Activated T-helper 1 cell treated with anti-CD3 and anti-CD28 coated beads, Interleukin-12 subunit alpha, Interleukin-12 subunit beta, Interleukin-2, Interleukin-4 antibody, amounts not matched to agents 30 ng/mL and 10 ng/mL and 1 ng/mL, durations not matched to agents 14 hours and 24 hours and 36 hours (primary cell): ENCODE measurements around the gene MLLT3. TPM values are rescaled to one million over a fixed set of nuclear protein-coding genes. Genes with fewer than 3 reads are reported as not detected.

Experiments used
- DNase-seq: peaks from one replicate; pipeline ENCODE4 v3.0.0; 2021; ENCODE audit warnings: low spot score
- H3K27ac Mint-ChIP-seq: one replicate; pipeline ENCODE4 v1.8.0; 2021; ENCODE audit warnings: mild to moderate bottlenecking, mixed read lengths
- H3K27me3 Mint-ChIP-seq: one replicate; pipeline ENCODE4 v1.8.0; 2022; ENCODE audit warnings: mild to moderate bottlenecking, moderate library complexity, mixed read lengths; ENCODE audit not compliant: insufficient read depth
- H3K36me3 Mint-ChIP-seq: one replicate; pipeline ENCODE4 v1.8.0; 2021; ENCODE audit warnings: low read depth, mixed read lengths
- H3K4me1 Mint-ChIP-seq: one replicate; pipeline ENCODE4 v1.8.0; 2021; ENCODE audit warnings: low read depth, mixed read lengths
- H3K4me3 Mint-ChIP-seq: one replicate; pipeline ENCODE4 v1.8.0; 2021; ENCODE audit warnings: mild to moderate bottlenecking, moderate library complexity, mixed read lengths
- H3K9me3 Mint-ChIP-seq: one replicate; pipeline ENCODE4 v1.8.0; 2021; ENCODE audit warnings: mixed read lengths
- intact Hi-C: fragments of 100-400 bp; cut with micrococcal nuclease; formaldehyde crosslinking; loops from one replicate; pipeline ENCODE4 v1.15.1; 2024
- total RNA-seq: library from RNA; stranded (reverse); gene quantifications from 2 replicates; pipeline ENCODE4 v1.2.3, GENCODE V29; 2022

The MLLT3 gene
- total RNA-seq, 1 donor from 2014 or later, result 36.4 TPM

DNA sequence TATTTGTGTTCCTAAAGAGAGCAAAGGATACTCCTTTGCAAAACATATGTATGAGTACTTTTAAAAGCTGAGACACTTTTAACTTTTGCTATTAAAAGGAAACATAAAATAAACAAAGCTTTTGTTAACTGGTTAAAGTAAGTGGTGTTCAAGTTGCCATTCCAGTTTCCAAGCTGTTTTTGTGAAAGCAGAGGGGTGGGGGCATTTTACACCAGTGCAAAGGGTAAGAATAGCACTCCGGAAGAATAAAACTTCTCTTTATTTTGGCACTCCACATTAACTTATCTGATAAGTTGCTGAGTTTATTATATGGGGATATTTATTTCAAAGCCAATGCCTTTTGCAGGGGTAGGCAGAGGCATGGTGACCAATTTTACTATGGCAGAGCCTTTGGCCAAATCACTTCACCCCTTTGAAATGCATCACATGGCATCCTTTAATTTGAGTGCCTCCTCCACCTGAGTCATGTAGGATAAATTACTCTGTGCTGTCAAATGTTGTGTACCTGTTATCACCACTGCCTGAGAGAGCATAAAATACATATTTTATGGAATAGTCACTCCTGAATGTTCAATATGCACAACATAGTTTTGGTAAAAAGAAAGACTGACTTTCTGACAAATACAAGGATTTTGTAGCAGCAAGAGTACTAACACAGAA is 62.9 kb downstream of the MLLT3 start:
- Mint-ChIP-seq H3K4me3 (no peak overlapping the region), H3K4me1 (peaks cover 83% of the 10 kb centered on the region), H3K27ac (no peak overlapping the region), H3K36me3 (no peaks in the 10 kb centered on the region), H3K9me3 (no peaks in the 10 kb centered on the region), H3K27me3 (no peaks in the 10 kb centered on the region)
- intact Hi-C loops, result loop anchor here (10.0 kb wide), 2 partner anchors 475 to 1515 kb away; partner anchors contain the start of gene HACD4
- DNase-seq, result no peak

DNA sequence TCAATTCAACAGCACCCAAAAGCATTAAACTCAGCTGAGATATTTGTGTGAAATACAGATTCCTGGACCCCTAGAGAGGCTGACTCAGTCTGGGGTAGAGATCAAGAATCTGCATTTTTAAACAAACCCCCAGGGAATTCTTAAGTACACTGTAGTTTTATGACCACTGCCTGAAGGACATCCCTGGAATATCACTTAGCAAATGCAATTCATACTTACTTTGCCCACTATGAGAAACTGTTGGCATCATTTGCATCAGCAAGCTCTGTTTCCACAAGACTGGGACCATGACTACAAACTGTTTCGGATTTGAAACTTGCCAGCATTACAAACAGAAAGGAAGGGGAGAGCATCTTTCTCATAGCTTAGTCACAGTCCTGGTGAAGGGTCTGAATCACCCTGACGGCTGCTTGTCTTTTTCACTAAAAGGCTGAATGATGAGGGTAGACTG is 63.7 kb downstream of the MLLT3 start:
- H3K27ac Mint-ChIP-seq, result peak overlapping the region; percentile 47
- H3K4me3 Mint-ChIP-seq, result peak overlapping the region; percentile 20
- no peaks in the 10 kb centered on the region for H3K36me3 Mint-ChIP-seq
- no peaks in the 10 kb centered on the region for H3K27me3 Mint-ChIP-seq
- intact Hi-C loops, result loop anchor here (1.0 to 10.0 kb wide), 3 partner anchors 64 to 1516 kb away; partner anchors contain the start of genes HACD4 and MLLT3
- H3K9me3 Mint-ChIP-seq, result no peaks in the 10 kb centered on the region
- peak; percentile 18 for DNase-seq
- peaks cover 83% of the 10 kb centered on the region for H3K4me1 Mint-ChIP-seq

DNA sequence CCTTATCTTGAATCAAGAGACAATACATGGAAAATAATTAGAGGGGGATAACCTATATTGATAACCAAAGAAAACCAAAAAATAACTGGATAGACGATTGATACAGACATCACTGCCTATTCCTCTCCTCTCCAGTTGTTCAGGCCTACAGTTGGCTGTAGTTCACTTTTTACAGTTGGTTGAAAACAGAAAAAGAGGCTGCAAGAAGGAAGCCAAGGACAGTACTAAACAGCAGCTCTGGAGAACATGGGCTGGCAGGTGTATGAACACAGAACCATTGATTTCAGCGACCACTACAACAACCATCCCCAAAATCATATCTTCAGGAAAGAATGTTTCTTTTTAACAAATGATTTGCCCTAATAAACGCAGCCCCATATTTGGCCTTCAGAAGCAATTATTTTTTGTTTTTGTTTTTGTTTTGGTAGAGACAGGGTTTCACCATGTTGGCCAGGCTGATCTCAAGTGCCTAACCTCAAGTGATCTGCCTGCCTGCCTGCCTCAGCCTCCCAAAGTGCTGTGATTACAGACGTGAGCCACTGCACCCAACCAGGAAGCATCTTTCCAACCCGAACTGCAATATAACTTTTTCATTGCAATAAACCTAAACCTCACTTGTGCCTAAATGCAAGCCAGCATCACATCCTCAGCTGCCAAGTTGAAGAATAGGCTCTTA is 64.3 kb downstream of the MLLT3 start:
- Mint-ChIP-seq H3K27ac (peak overlapping the region; percentile 47), H3K36me3 (no peaks in the 10 kb centered on the region), H3K27me3 (no peaks in the 10 kb centered on the region), H3K4me3 (peak overlapping the region; percentile 20), H3K4me1 (peaks cover 83% of the 10 kb centered on the region), H3K9me3 (no peaks in the 10 kb centered on the region)
- DNase-seq, result no peak
- intact Hi-C loops, result loop anchor here (1.0 to 10.0 kb wide), 3 partner anchors 64 to 1517 kb away; partner anchors contain the start of genes HACD4 and MLLT3

DNA sequence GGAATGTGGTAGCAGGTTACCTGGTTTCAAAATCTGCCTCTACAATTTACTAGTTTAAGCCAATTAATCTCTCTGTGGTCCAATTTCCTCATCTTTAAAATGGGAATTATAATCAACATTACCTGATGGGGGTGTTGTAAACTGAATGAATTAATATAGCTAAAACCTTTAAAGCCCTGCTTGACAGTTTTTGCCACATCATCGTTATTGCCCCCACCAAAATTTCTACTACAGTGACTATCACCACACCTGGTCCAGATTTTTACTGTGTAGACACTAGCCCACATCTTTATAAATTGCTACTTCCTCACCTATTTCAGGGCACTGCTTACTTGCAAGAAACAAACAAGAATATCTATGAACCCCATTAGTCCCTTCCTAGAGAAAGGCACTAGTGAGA is 65.0 kb downstream of the MLLT3 start:
- Mint-ChIP-seq H3K27me3 (no peaks in the 10 kb centered on the region), H3K27ac (peak overlapping the region; percentile 47), H3K4me1 (peaks cover 83% of the 10 kb centered on the region), H3K36me3 (no peaks in the 10 kb centered on the region), H3K9me3 (no peaks in the 10 kb centered on the region), H3K4me3 (no peak overlapping the region)
- intact Hi-C loops, result loop anchor here (10.0 kb wide), 2 partner anchors 478 to 1518 kb away; partner anchors contain the start of gene HACD4
- no peak for DNase-seq

DNA sequence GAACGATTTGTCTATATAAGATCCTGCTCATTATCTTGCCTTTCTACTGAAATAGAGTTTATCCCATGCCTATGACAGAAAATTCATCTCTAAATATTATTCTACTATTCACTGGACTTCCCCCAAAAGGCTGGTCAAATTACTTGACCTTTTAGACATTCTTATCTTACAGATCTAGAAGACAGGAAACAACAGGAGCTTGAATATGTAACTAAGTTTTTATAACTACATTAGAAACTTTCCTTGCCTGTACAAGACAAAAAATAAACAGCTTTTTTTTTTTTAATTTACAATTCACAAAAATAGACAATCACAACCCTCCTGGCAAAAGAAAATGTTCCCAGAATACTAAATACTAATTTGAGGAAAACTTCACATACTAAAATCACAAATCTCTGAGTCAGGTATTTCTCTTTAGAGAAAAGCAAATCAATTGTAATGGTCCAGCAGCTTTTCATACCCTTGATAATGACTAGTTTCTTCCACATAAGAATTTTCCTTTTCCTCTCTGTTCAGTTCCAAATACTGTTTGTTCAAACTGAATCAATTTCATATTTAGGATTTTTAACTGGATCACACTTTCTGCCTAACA is 68.6 kb downstream of the MLLT3 start:
- Mint-ChIP-seq H3K4me1 (peaks cover 81% of the 10 kb centered on the region), H3K9me3 (no peaks in the 10 kb centered on the region), H3K36me3 (peaks cover 10% of the 10 kb centered on the region), H3K4me3 (peak overlapping the region; percentile 59), H3K27me3 (no peaks in the 10 kb centered on the region), H3K27ac (peak overlapping the region; percentile 64)
- intact Hi-C loops, result loop anchor here (1.0 to 10.0 kb wide), 11 partner anchors 9 to 1521 kb away; partner anchors contain the start of genes FOCAD, HACD4 and MLLT3
- DNase-seq, result no peak

DNA sequence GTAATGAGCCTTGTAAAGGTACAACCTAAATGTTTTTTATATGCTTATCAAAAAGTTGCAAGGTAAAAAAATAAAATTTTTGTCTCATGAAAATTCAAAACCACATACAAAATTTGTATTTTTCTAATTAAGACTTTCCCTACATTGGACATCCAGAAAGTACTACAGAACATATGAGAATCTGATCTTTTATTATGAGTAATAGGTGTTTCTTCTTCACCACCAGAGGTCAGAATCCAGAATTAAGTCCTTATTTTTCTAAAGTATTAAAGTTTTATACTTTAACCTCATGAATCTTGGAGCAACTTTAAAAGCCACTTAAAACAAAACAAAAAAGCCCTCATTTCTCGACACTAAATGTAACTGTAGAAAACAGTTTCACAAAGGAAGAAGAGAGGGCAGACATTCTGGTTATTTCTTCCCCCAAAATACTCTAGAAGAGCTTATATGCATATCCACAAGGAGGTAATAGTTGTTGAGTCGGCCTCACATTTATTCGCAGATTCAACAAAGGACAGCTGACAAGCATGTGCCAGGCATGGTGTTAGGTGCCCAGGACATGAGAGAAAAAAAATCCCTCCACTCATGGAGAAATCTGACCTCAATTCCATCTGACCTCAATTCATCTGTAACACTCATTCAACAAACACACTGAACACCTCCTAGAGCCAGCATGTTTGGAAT is 69.3 kb downstream of the MLLT3 start:
- Mint-ChIP-seq H3K4me1 (peaks cover 76% of the 10 kb centered on the region), H3K27me3 (no peaks in the 10 kb centered on the region), H3K27ac (peak overlapping the region; percentile 64), H3K9me3 (no peaks in the 10 kb centered on the region), H3K4me3 (peak overlapping the region; percentile 59), H3K36me3 (peaks cover 10% of the 10 kb centered on the region)
- DNase-seq, result peak; percentile 1
- intact Hi-C loops, result loop anchor here (1.0 to 10.0 kb wide), 14 partner anchors 9 to 1522 kb away; partner anchors contain the start of genes FOCAD, HACD4 and MLLT3

DNA sequence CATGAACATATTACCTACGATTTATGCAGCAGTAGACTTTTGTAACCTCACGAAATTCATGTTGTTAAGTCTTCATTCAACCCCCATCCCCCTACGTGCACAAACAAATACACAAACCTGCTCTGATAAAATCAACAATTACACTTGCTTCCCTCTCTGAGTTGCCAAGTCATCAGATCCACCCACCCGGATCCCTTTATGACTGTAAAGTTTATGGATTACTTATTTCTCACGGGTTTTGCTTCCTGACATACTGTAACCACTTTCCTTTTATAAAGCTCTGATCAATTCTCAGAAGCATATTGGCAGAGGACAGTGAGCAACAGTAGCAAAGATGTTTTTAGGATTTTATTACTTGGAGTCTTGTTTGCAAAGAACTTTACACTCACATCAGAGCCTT is 70.5 kb downstream of the MLLT3 start:
- no peaks in the 10 kb centered on the region for H3K9me3 Mint-ChIP-seq
- peak; percentile 16 for DNase-seq
- H3K4me3 Mint-ChIP-seq, result peak overlapping the region; percentile 62
- H3K27ac Mint-ChIP-seq, result peak overlapping the region; percentile 49
- peaks cover 64% of the 10 kb centered on the region for H3K4me1 Mint-ChIP-seq
- intact Hi-C loops, result loop anchor here (1.0 to 10.0 kb wide), 12 partner anchors 23 to 1523 kb away; partner anchors contain the start of genes FOCAD and HACD4
- peaks cover 12% of the 10 kb centered on the region for H3K36me3 Mint-ChIP-seq
- no peaks in the 10 kb centered on the region for H3K27me3 Mint-ChIP-seq

DNA sequence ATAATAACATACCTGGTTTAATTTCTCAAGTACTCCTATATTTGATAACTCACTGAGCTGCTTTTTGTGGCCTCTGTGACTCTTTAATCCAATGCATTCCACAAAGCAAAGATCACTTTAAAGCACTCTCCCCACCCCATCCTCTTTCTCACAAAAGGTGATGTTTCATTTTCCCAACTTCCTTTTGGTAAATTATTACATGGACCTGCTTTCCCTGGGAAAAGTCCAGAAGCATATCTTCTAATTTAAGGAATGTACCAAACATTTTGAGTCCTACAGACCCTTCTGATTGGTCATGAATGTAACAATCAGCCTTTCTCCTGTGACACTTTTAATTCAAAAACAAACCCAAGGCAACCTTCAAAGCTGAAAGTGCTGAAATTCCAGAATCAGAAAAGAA is 71.1 kb downstream of the MLLT3 start:
- no peaks in the 10 kb centered on the region for H3K27me3 Mint-ChIP-seq
- H3K9me3 Mint-ChIP-seq, result no peaks in the 10 kb centered on the region
- H3K36me3 Mint-ChIP-seq, result peaks cover 12% of the 10 kb centered on the region
- H3K27ac Mint-ChIP-seq, result peak overlapping the region; percentile 49
- DNase-seq, result no peak
- peak overlapping the region; percentile 62 for H3K4me3 Mint-ChIP-seq
- peaks cover 63% of the 10 kb centered on the region for H3K4me1 Mint-ChIP-seq
- intact Hi-C loops, result loop anchor here (2.0 to 10.0 kb wide), 6 partner anchors 22 to 1524 kb away; partner anchors contain the start of gene HACD4

DNA sequence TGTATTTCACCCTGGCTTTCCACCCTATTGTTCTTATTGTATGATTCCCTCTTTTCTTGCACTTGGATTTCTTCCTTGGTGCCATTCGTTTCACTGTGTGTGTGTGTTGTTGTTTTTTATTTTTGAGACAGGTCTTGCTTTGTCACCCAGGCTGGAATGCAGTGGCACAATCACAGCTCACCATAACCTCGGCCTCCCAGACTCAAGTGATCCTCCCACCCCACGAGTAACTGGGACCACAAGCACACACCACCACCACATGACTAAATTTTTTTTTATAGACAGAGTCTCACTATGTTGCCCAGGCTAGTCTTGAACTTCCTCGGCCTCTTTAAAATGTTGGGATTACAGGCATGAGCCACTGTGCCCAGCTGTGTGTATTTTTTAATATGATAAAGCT is 72.0 kb downstream of the MLLT3 start:
- H3K4me1 Mint-ChIP-seq, result peaks cover 64% of the 10 kb centered on the region
- H3K9me3 Mint-ChIP-seq, result no peaks in the 10 kb centered on the region
- intact Hi-C loops, result loop anchor here (2.0 to 10.0 kb wide), 6 partner anchors 22 to 1524 kb away; partner anchors contain the start of gene HACD4
- peaks cover 13% of the 10 kb centered on the region for H3K36me3 Mint-ChIP-seq
- peak overlapping the region; percentile 7 for H3K27ac Mint-ChIP-seq
- no peaks in the 10 kb centered on the region for H3K27me3 Mint-ChIP-seq
- no peak for DNase-seq
- no peak overlapping the region for H3K4me3 Mint-ChIP-seq

DNA sequence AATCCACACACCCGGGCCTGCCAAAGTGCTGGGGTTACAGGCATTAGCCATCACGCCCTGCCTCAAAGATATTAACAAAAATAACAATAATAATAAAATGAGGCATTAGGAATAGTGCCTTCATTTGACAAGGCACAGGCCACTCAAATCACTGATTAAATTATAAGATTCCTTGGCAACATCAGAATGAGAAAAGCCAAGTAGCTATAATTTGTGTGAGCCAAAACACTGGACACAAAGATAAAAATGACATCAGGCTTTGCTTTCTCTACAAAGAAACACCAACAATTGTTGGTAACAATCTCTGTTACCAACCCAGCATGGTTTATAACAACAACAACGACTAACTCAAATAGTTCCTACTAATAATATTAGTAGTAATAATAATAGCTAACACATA is 73.2 kb downstream of the MLLT3 start:
- no peaks in the 10 kb centered on the region for H3K27me3 Mint-ChIP-seq
- no peaks in the 10 kb centered on the region for H3K9me3 Mint-ChIP-seq
- H3K4me3 Mint-ChIP-seq, result no peak overlapping the region
- no peak overlapping the region for H3K27ac Mint-ChIP-seq
- intact Hi-C loops, result no loop called here
- H3K4me1 Mint-ChIP-seq, result peaks cover 62% of the 10 kb centered on the region
- no peak for DNase-seq
- peaks cover 15% of the 10 kb centered on the region for H3K36me3 Mint-ChIP-seq

DNA sequence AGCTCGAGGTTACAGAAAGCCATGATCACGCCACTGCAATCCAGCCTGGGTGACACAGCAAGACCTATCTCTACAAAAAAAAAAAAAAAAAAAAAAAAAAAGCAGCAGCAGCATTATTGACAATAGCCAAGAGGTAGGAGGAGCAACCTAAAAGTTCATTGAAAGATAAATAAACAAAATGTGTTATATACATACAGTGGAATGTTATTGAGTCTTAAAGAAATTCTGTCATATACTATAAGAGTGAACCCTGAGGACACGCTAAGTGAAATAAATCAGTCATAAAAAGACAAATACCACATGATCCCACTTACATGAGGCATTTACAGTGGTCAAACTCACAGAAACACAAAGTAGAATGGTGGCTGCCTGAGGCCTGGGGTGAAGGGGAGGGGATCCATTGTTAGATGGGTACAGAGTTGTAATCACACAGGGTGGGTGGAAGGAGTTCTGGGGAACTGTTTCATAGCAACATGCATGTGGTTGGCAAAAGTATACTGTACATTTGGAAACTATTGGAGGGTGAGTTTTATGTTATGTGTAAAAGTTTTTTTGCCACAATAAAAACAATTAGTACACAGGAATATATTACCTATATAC is 77.2 kb downstream of the MLLT3 start:
- H3K4me3 Mint-ChIP-seq, result no peak overlapping the region
- peak overlapping the region; percentile 66 for H3K27ac Mint-ChIP-seq
- H3K4me1 Mint-ChIP-seq, result peaks cover 41% of the 10 kb centered on the region
- DNase-seq, result no peak
- peaks cover 31% of the 10 kb centered on the region for H3K9me3 Mint-ChIP-seq
- intact Hi-C loops, result no loop called here
- H3K36me3 Mint-ChIP-seq, result peaks cover 34% of the 10 kb centered on the region
- H3K27me3 Mint-ChIP-seq, result no peaks in the 10 kb centered on the region
